Activated CD8-positive, alpha-beta memory T cell treated with anti-CD3 and anti-CD28 coated beads for 36 hours (primary cell): ENCODE results near the gene TMEM200B. TPM values are rescaled to one million over a fixed set of nuclear protein-coding genes. Genes with fewer than 3 reads are reported as not detected.
"Not testable (repeated sequence)": the region's sequence is repeated elsewhere in the genome, so short reads cannot be mapped to it uniquely, and the experiment has no call there.

ENCODE experiments used
- CTCF ChIA-PET: fragments of 350-600 bp; sonication (Branson Sonifier 250); formaldehyde crosslinking; loops from one replicate; lab custom pipeline; 2021; ENCODE audit warnings: antibody characterized with exemption; lab: Charles Lee
- POLR2A ChIA-PET: fragments of 350-600 bp; sonication (Branson Sonifier 250); formaldehyde crosslinking; loops from one replicate; lab custom pipeline; 2021; ENCODE audit warnings: antibody characterized with exemption; lab: Charles Lee
- total RNA-seq, 2 experiments: library from RNA; stranded (reverse); gene quantifications; one replicate each; pipeline ENCODE4 v1.2.3, GENCODE V29; 2021

The TMEM200B gene
- under 1 TPM; 0.94 to 0.97 TPM for total RNA-seq

- POLR2A ChIA-PET: interaction anchor here (0.7 to 1.8 kb wide), 4 partner anchors 24 to 919 kb away, joined by 3 to 6 read pairs (median 4); partner anchors contain the start of gene SRSF4
- CTCF ChIA-PET: interaction anchor here (1.1 to 1.2 kb wide), 3 partner anchors 14 to 79 kb away, joined by 4 to 5 read pairs (median 4); no protein-coding TSS in a partner anchor
Measured at GRCh38 chr1:29123887-29124365, at the start of gene TMEM200B. TMEM200B (minus strand) TSS chr1:29123903; CDS start chr1:29121828, 2,075 bp downstream.

- CTCF ChIA-PET: no interaction called here
- POLR2A ChIA-PET: no interaction called here
Measured at GRCh38 chr1:29172415-29172939, 48.8 kb upstream of the TMEM200B start.

- CTCF ChIA-PET: no interaction called here
- POLR2A ChIA-PET: no interaction called here
Measured at GRCh38 chr1:29171521-29171920, 47.8 kb upstream of the TMEM200B start.

- ChIA-PET CTCF (no interaction called here), POLR2A (no interaction called here)
Measured at GRCh38 chr1:29171089-29171488, 47.4 kb upstream of the TMEM200B start.

GRCh38 chr1:29169976-29170375 is 46.3 kb upstream of the TMEM200B start:
- ChIA-PET CTCF (interaction anchor here (0.6 to 1.0 kb wide), 2 partner anchors 33 to 378 kb away, joined by 3 to 4 read pairs; no protein-coding TSS in a partner anchor), POLR2A (no interaction called here)

- ChIA-PET POLR2A (interaction anchor here (0.7 kb wide), 1 partner anchor 12 kb away, joined by 7 read pairs; no protein-coding TSS in a partner anchor), CTCF (interaction anchor here (0.7 kb wide), 2 partner anchors 56 to 1679 kb away, joined by 3 read pairs; no protein-coding TSS in a partner anchor)
Measured at GRCh38 chr1:29167904-29168303, 44.2 kb upstream of the TMEM200B start.

- ChIA-PET CTCF (interaction anchor here (0.5 kb wide), 1 partner anchor 10 kb away, joined by 3 read pairs; no protein-coding TSS in a partner anchor), POLR2A (interaction anchor here (0.6 to 1.3 kb wide), 2 partner anchors 15 to 208 kb away, joined by 4 to 7 read pairs; partner anchors contain the start of gene SRSF4)
Measured at GRCh38 chr1:29166291-29166878, 42.7 kb upstream of the TMEM200B start.

GRCh38 chr1:29164588-29164987 is 40.9 kb upstream of the TMEM200B start:
- ChIA-PET CTCF (no interaction called here), POLR2A (no interaction called here)

- ChIA-PET CTCF (interaction anchor here (0.5 kb wide), 1 partner anchor 288 kb away, joined by 3 read pairs; no protein-coding TSS in a partner anchor), POLR2A (no interaction called here)
Measured at GRCh38 chr1:29162476-29163138, 38.9 kb upstream of the TMEM200B start.

GRCh38 chr1:29162025-29162424 is 38.3 kb upstream of the TMEM200B start:
- ChIA-PET POLR2A (no interaction called here), CTCF (interaction anchor here (0.5 kb wide), 1 partner anchor 287 kb away, joined by 3 read pairs; no protein-coding TSS in a partner anchor)

- POLR2A ChIA-PET: no interaction called here
- CTCF ChIA-PET: interaction anchor here (0.6 kb wide), 2 partner anchors 20 to 1723 kb away, joined by 3 to 5 read pairs; no protein-coding TSS in a partner anchor
Measured at GRCh38 chr1:29159773-29160172, 36.1 kb upstream of the TMEM200B start.

GRCh38 chr1:29157269-29157601 is 33.5 kb upstream of the TMEM200B start:
- POLR2A ChIA-PET: interaction anchor here (0.6 kb wide), 1 partner anchor 21 kb away, joined by 7 read pairs; no protein-coding TSS in a partner anchor
- CTCF ChIA-PET: interaction anchor here (0.9 kb wide), 1 partner anchor 32 kb away, joined by 3 read pairs; no protein-coding TSS in a partner anchor

- POLR2A ChIA-PET: interaction anchor here (0.6 to 0.7 kb wide), 2 partner anchors 21 to 267 kb away, joined by 6 to 7 read pairs; no protein-coding TSS in a partner anchor
- CTCF ChIA-PET: interaction anchor here (0.7 to 0.9 kb wide), 2 partner anchors 10 to 31 kb away, joined by 3 read pairs; no protein-coding TSS in a partner anchor
Measured at GRCh38 chr1:29156543-29157268, 33.0 kb upstream of the TMEM200B start.

GRCh38 chr1:29152046-29152805 is 28.5 kb upstream of the TMEM200B start:
- CTCF ChIA-PET: no interaction called here
- POLR2A ChIA-PET: no interaction called here

GRCh38 chr1:29150346-29150745 is 26.6 kb upstream of the TMEM200B start:
- POLR2A ChIA-PET: not testable (repeated sequence)
- CTCF ChIA-PET: interaction anchor here (0.6 kb wide), 1 partner anchor 821 kb away, joined by 3 read pairs; no protein-coding TSS in a partner anchor

GRCh38 chr1:29148656-29149491 is 25.2 kb upstream of the TMEM200B start:
- POLR2A ChIA-PET: no interaction called here
- CTCF ChIA-PET: no interaction called here
